ENCODE measurements around the gene RNGTT. TPM values are rescaled to one million over a fixed set of nuclear protein-coding genes. Genes with fewer than 3 reads are reported as not detected.
"Not testable (repeated sequence)": the region's sequence is repeated elsewhere in the genome, so short reads cannot be mapped to it uniquely, and the experiment has no call there.

The RNGTT gene
- total RNA-seq, 1 donor from 2014 or later: 12.3 TPM

DNA sequence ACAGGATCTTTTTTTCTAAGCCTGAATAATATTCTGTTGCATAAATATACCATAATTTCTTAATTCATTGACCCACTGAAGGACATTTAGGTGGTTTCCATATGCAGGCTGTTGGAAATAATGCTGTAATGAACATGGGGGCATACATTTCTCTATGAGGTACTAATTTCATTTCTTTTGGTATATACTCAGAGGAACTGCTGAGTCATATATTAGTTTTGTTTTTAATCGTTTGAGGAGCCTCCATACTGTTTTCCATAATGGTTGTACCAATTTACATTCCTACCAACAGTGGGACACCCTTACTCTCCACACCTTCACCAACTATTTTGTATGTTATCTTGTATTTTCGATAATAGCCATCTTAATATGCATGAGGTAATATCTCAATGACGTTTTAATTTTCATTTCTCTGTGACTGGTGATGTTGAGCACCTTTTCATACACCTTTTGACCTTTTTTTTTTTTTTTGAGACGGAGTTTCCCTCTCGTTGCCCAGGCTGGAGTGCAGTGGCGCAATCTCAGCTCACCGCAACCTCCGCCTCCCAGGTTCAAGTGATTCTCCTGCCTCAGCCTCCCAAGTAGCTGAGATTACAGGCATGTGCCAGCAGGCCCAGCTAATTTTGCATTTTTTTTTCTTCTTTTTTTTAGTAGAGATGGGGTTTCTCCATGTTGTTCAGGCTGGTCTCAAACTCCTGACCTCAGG is 187.4 kb downstream of the RNGTT start:
- ATAC-seq: no peak
- Histone ChIP-seq H3K36me3 (no peaks in the 10 kb centered on the region), H3K27ac (no peak overlapping the region), H3K4me3 (no peak overlapping the region), H3K9me3 (no peaks in the 10 kb centered on the region), H3K4me1 (no peaks in the 10 kb centered on the region), H3K27me3 (no peaks in the 10 kb centered on the region)
- TF ChIP-seq CTCF (IDR thresholded peaks at IDR 0.05): no peak
- intact Hi-C loops (cut with DNase I): no loop called here
- DNase-seq: no peak

- DNase-seq; ATAC-seq; H3K36me3 ChIP-seq; H3K4me1 ChIP-seq; H3K27me3 ChIP-seq; intact Hi-C loops (cut with DNase I); H3K9me3 ChIP-seq; H3K4me3 ChIP-seq; H3K27ac ChIP-seq: not testable (repeated sequence)
These were observed 195.3 kb downstream of the RNGTT start for GRCh38 chr6:88768114-88768513.

- DNase-seq (no peak), ATAC-seq (no peak)
- intact Hi-C loops (cut with DNase I): no loop called here
- no peak for TF ChIP-seq CTCF (IDR thresholded peaks at IDR 0.05)
- no peaks in the 10 kb centered on the region for H3K4me1 ChIP-seq
- no peaks in the 10 kb centered on the region for H3K27me3 ChIP-seq
- no peak overlapping the region for H3K4me3 ChIP-seq
- H3K27ac ChIP-seq: no peak overlapping the region
- H3K9me3 ChIP-seq: no peaks in the 10 kb centered on the region
- no peaks in the 10 kb centered on the region for H3K36me3 ChIP-seq
These were observed 199.3 kb downstream of the RNGTT start for GRCh38 chr6:88764081-88764480.

- Histone ChIP-seq H3K4me1 (no peaks in the 10 kb centered on the region), H3K27me3 (no peaks in the 10 kb centered on the region), H3K4me3 (no peak overlapping the region), H3K9me3 (no peaks in the 10 kb centered on the region), H3K36me3 (no peaks in the 10 kb centered on the region), H3K27ac (no peak overlapping the region)
- intact Hi-C loops (cut with DNase I): no loop called here
- DNase-seq: no peak
- no peak for TF ChIP-seq CTCF (IDR thresholded peaks at IDR 0.05)
- no peak for ATAC-seq
These were observed 200.3 kb downstream of the RNGTT start for GRCh38 chr6:88763160-88763559.

- ATAC-seq (no peak), DNase-seq (no peak)
- no peak overlapping the region for H3K27ac ChIP-seq
- H3K9me3 ChIP-seq: no peaks in the 10 kb centered on the region
- no peaks in the 10 kb centered on the region for H3K4me1 ChIP-seq
- H3K27me3 ChIP-seq: no peaks in the 10 kb centered on the region
- intact Hi-C loops (cut with DNase I): no loop called here
- no peak overlapping the region for H3K4me3 ChIP-seq
- no peak for TF ChIP-seq CTCF (IDR thresholded peaks at IDR 0.05)
- H3K36me3 ChIP-seq: no peaks in the 10 kb centered on the region
These were observed 202.0 kb downstream of the RNGTT start for GRCh38 chr6:88761237-88762031.

GRCh38 chr6:88760091-88760490 is 203.3 kb downstream of the RNGTT start:
- Histone ChIP-seq H3K4me1 (no peaks in the 10 kb centered on the region), H3K27me3 (no peaks in the 10 kb centered on the region), H3K4me3 (no peak overlapping the region), H3K9me3 (no peaks in the 10 kb centered on the region), H3K36me3 (no peaks in the 10 kb centered on the region), H3K27ac (no peak overlapping the region)
- intact Hi-C loops (cut with DNase I): no loop called here
- no peak for ATAC-seq
- no peak for DNase-seq
- TF ChIP-seq CTCF (IDR thresholded peaks at IDR 0.05): no peak
